Measurements from ENCODE around the gene PMFBP1. TPM values are rescaled to one million over a fixed set of nuclear protein-coding genes. Genes with fewer than 3 reads are reported as not detected.
A peak's percentile ranks its signal among the peaks of the same experiment; 100 is the strongest.
"Not testable (repeated sequence)": the region's sequence is repeated elsewhere in the genome, so short reads cannot be mapped to it uniquely, and the experiment has no call there.

The PMFBP1 gene
- total RNA-seq, 2 experiments from 2014 or later: 1.1 to 1.2 TPM

GRCh38 chr16:72091217-72091616 is 80.7 kb downstream of the PMFBP1 start:
- no peaks in the 10 kb centered on the region for H3K9me3 Mint-ChIP-seq
- ChIA-PET CTCF (no interaction called here), POLR2A (no interaction called here)
- ATAC-seq (no peak), DNase-seq (no peak)
- H3K4me1 Mint-ChIP-seq (ENCODE audit: low read depth): peaks cover 38% of the 10 kb centered on the region
- H3K4me3 Mint-ChIP-seq: peak overlapping the region; percentile 100
- H3K36me3 Mint-ChIP-seq (ENCODE audit: low read depth): peaks cover 29% of the 10 kb centered on the region
- TF ChIP-seq, protein P1, sequence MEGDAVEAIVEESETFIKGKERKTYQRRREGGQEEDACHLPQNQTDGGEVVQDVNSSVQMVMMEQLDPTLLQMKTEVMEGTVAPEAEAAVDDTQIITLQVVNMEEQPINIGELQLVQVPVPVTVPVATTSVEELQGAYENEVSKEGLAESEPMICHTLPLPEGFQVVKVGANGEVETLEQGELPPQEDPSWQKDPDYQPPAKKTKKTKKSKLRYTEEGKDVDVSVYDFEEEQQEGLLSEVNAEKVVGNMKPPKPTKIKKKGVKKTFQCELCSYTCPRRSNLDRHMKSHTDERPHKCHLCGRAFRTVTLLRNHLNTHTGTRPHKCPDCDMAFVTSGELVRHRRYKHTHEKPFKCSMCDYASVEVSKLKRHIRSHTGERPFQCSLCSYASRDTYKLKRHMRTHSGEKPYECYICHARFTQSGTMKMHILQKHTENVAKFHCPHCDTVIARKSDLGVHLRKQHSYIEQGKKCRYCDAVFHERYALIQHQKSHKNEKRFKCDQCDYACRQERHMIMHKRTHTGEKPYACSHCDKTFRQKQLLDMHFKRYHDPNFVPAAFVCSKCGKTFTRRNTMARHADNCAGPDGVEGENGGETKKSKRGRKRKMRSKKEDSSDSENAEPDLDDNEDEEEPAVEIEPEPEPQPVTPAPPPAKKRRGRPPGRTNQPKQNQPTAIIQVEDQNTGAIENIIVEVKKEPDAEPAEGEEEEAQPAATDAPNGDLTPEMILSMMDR (IDR thresholded peaks at IDR 0.05): no peak
- H3K27me3 Mint-ChIP-seq: no peaks in the 10 kb centered on the region
- intact Hi-C loops (cut with micrococcal nuclease): no loop called here
- H3K27ac Mint-ChIP-seq: peak overlapping the region; percentile 57

DNA sequence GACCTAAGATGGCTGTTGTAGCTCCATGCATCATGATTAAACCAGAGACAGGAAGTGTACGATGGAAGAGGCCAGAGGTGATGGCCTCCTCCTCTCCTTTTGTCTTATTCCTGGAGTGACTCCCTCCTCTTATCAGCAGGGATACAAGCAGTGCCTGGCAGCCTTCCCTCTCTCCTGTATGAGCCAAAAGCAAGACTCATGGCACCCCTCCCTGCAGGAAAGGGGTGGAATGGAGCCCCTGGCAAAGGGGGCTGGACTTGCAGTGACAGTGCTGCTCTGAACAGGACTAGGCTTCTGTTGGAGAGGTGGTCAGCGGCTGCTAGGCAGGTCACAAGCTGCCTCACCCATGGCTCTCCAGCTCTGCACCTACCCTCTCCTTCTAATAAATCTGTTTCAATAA is 87.0 kb downstream of the PMFBP1 start:
- TF ChIP-seq, protein P1 (IDR thresholded peaks at IDR 0.05): no peak
- Mint-ChIP-seq H3K27ac (no peak overlapping the region), H3K9me3 (peaks cover 9% of the 10 kb centered on the region), H3K4me1 (ENCODE audit: low read depth) (peaks cover 2% of the 10 kb centered on the region), H3K4me3 (no peak overlapping the region), H3K36me3 (ENCODE audit: low read depth) (peaks cover 40% of the 10 kb centered on the region), H3K27me3 (no peaks in the 10 kb centered on the region)
- ChIA-PET POLR2A (no interaction called here), CTCF (interaction anchor here (1.4 kb wide), 1 partner anchor 9 kb away, joined by 3 read pairs; no protein-coding TSS in a partner anchor)
- ATAC-seq: no peak
- DNase-seq: no peak
- intact Hi-C loops (cut with micrococcal nuclease): no loop called here

- Mint-ChIP-seq H3K27ac (no peak overlapping the region), H3K36me3 (ENCODE audit: low read depth) (peaks cover 38% of the 10 kb centered on the region), H3K27me3 (no peaks in the 10 kb centered on the region), H3K4me3 (no peak overlapping the region), H3K4me1 (ENCODE audit: low read depth) (no peaks in the 10 kb centered on the region), H3K9me3 (peaks cover 9% of the 10 kb centered on the region)
- CTCF ChIA-PET: interaction anchor here (1.4 kb wide), 1 partner anchor 10 kb away, joined by 3 read pairs; no protein-coding TSS in a partner anchor
- intact Hi-C loops (cut with micrococcal nuclease): no loop called here
- DNase-seq: no peak
- TF ChIP-seq, protein P1 (IDR thresholded peaks at IDR 0.05): no peak
- no peak for ATAC-seq
- POLR2A ChIA-PET: no interaction called here
These were observed 87.5 kb downstream of the PMFBP1 start for GRCh38 chr16:72084445-72084844.

DNA sequence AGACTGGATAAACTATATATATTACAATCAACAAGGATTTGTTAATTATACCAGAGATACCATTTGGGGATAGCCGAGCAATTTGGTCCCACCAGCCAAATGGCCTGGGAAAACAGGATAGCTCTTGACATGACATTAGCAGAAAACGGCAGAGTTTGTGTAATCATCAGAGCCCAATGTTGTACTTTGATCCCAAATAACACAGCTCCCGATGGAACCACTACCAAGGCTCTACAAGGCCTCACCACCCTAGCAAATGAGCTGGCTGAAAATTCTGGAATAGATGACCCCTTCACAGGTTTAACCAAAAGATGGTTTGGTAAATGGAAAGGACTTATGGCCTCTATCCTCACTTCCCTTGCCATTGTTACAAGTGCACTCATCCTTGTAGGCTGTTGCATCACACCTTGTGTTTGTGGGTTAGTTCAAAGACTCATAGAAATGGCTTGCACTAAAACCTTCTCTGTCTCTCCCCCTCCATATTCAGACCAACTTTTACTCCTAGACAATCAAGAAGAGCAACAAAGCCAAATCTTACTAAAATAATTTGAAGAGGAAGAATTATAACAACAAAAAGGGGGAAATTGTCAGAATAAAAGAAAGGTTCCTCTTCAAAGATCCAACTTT is 88.1 kb downstream of the PMFBP1 start:
- TF ChIP-seq, protein P1 (IDR thresholded peaks at IDR 0.05): no peak
- no peak overlapping the region for H3K4me3 Mint-ChIP-seq
- CTCF ChIA-PET: interaction anchor here (1.4 to 1.7 kb wide), 2 partner anchors 11 to 17 kb away, joined by 3 to 5 read pairs; no protein-coding TSS in a partner anchor
- intact Hi-C loops (cut with micrococcal nuclease): no loop called here
- DNase-seq: no peak
- H3K27ac Mint-ChIP-seq: no peak overlapping the region
- no peaks in the 10 kb centered on the region for H3K27me3 Mint-ChIP-seq
- ATAC-seq: no peak
- POLR2A ChIA-PET: interaction anchor here (0.6 to 2.9 kb wide), 3 partner anchors 9 to 13 kb away, joined by 3 to 11 read pairs (median 3); partner anchors contain the start of genes DHX38 and TXNL4B
- peaks cover 33% of the 10 kb centered on the region for H3K36me3 Mint-ChIP-seq (ENCODE audit: low read depth)
- peaks cover 9% of the 10 kb centered on the region for H3K9me3 Mint-ChIP-seq
- no peaks in the 10 kb centered on the region for H3K4me1 Mint-ChIP-seq (ENCODE audit: low read depth)

DNA sequence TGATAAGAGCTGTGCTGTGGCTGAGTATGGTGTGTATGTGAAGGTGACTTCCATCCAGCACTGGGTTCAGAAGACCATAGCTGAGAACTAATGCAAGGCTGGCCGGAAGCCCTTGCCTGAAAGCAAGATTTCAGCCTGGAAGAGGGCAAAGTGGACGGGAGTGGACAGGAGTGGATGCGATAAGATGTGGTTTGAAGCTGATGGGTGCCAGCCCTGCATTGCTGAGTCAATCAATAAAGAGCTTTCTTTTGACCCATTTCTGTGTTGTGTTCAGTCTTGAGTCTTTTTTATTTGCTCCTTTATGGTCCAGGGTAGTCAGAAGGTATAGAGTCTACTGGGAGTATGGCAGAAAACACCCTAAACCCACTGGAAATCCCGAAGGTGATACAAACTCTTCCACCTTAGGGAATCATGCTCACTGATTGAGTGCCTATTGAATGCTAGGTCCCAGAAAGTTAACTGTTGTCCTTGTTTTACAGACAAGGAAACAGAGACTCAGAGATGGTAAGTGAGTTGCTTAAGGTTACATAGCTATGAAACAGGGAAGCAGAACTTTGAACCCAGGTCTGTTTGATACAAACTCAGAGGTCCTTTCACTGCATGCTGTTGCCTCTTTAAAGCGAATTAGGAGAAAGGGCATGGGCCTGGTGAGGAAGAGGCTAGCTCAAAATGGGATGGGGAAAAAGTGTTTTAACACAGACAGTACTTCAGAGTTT is 94.8 kb downstream of the PMFBP1 start:
- H3K27ac Mint-ChIP-seq; H3K9me3 Mint-ChIP-seq; POLR2A ChIA-PET; H3K36me3 Mint-ChIP-seq (ENCODE audit: low read depth); CTCF ChIA-PET; H3K4me3 Mint-ChIP-seq; ATAC-seq; H3K27me3 Mint-ChIP-seq; DNase-seq; intact Hi-C loops (cut with micrococcal nuclease); H3K4me1 Mint-ChIP-seq (ENCODE audit: low read depth): not testable (repeated sequence)

- ATAC-seq; H3K4me1 Mint-ChIP-seq (ENCODE audit: low read depth); H3K27ac Mint-ChIP-seq; H3K36me3 Mint-ChIP-seq (ENCODE audit: low read depth); CTCF ChIA-PET; DNase-seq; POLR2A ChIA-PET; H3K4me3 Mint-ChIP-seq; intact Hi-C loops (cut with micrococcal nuclease); H3K9me3 Mint-ChIP-seq; H3K27me3 Mint-ChIP-seq: not testable (repeated sequence)
These were observed 96.9 kb downstream of the PMFBP1 start for GRCh38 chr16:72075067-72075466.

Measured in activated CD8-positive, alpha-beta T cell treated with anti-CD3 and anti-CD28 coated beads for 36 hours (primary cell).